GM18526 (cell line): ENCODE data around the gene MME.

Source experiments
- POLR2A ChIP-seq: IDR thresholded peaks from 3 replicates; pipeline ENCODE4 v1.6.1; 2011; ENCODE audit not compliant: insufficient read length; ENCODE audit errors: extremely low read depth

MME gene

GRCh38 chr3:155075200-155075599 lies 4.9 kb upstream of the MME start:
- no peak for TF ChIP-seq POLR2A

- TF ChIP-seq POLR2A: no peak
These were observed 3.2 kb upstream of the MME start for GRCh38 chr3:155076888-155077287.

DNA sequence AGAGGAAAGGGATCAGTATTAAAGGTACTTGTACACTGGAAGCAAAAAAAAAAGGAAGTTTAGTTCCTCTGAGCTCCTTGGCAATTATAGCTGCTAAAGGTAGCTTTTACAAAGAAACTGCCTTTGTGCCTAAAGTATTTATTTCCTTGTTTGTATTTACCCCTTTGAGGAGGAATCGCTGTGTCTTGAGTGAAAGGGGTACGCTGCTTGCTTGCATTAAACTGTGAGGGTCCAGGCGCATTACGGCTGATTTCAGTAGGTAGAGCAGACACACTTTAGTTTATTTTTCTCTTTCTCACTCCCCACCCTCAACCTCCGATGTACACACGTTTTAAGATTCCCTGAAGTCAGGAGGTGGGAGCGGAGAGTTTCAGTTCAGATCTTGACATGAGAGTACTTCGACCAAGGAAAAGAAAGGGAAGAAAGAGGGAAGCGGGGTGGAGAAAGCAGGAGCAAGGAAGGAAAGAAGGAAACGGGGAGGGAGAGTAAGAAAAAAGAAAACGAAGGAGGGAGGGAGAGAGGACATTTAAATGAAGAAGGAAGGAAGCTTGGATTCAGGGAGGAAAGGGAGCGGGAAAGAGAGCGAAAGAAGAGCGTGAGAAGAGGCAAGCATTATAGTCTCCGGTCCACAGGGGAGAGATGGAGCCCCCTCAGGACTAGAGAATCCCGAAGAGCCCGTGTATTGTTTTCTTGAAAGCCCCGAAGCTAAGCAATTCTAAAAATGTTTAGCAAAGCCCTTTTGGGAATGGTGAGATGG lies 1.2 kb upstream of the MME start:
- no peak for TF ChIP-seq POLR2A

DNA sequence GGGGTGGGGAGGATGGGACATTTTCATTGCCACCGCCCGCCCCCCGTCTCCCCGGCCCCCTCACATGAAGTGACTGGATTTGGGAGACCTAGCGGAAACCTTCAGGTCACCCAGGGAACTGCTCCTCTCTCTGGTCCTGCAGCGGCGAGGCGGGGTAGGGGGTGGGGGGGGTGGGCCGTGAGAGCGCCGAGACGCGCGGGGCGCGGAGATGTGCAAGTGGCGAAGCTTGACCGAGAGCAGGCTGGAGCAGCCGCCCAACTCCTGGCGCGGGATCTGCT lies 712 bp upstream of the MME start:
- TF ChIP-seq POLR2A: no peak

DNA sequence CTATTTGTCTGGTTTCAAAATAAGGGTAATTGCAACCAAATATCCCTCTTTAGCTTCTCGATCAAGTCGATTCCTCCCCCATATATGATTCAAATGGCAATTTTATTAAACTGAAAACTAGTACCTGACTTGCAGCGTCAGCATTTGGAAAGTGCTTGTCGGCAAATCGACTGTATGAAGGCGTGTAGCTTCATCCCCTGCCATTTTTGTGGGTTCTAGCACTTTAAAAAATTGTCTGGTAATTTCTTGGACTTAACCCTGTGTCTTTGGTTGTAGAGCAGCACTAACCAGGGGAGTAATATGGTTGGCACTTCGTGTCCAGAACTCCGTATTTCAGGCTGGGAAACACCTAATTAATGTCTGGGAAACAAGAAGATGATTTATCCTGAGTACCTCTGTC lies 573 bp downstream of the MME start:
- no peak for TF ChIP-seq POLR2A

- TF ChIP-seq POLR2A: no peak
These were observed 3.3 kb downstream of the MME start for GRCh38 chr3:155083313-155083905.

GRCh38 chr3:155084567-155084966 lies 4.4 kb downstream of the MME start:
- TF ChIP-seq POLR2A: no peak

GRCh38 chr3:155086051-155086450 lies 5.9 kb downstream of the MME start:
- TF ChIP-seq POLR2A: no peak

GRCh38 chr3:155088706-155089345 lies 8.7 kb downstream of the MME start:
- TF ChIP-seq POLR2A: no peak

- no peak for TF ChIP-seq POLR2A
These were observed 9.4 kb downstream of the MME start for GRCh38 chr3:155089495-155089894.

GRCh38 chr3:155093261-155093660 lies 13.1 kb downstream of the MME start:
- TF ChIP-seq POLR2A: no peak

DNA sequence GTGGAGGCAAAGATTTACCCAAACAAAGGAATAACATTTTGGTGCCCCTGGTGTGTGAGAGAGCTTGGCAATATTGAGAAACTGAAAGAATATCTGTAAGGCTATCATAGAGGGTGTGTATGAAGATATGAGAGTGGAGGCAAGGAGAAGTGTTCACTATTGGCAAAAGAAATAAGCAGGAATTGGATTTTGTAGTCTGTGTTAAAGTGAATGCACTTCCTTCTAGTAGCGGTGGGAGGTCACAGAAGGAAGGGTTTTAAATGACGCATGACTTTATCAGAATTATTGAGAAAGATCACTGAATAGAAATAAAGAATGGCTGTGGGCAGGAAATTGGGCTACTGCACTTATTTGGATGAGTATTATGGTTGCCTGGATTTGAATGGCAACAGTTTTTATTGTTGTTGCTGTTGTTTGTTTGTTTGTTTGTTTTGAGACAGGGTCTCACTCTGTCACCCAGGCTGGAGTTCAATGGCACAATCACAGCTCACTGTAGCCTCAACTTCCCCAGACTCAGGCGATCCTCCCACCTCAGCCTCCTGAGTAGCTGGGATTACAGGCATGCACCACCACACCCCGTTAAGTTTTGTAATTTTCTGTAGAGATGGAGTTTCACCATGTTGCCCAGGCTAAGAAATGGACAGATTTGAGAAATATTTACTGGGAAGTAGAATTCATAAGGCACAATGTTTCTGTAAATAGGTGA lies 16.3 kb downstream of the MME start:
- no peak for TF ChIP-seq POLR2A

GRCh38 chr3:155097009-155097349 lies 16.9 kb downstream of the MME start:
- TF ChIP-seq POLR2A: no peak

DNA sequence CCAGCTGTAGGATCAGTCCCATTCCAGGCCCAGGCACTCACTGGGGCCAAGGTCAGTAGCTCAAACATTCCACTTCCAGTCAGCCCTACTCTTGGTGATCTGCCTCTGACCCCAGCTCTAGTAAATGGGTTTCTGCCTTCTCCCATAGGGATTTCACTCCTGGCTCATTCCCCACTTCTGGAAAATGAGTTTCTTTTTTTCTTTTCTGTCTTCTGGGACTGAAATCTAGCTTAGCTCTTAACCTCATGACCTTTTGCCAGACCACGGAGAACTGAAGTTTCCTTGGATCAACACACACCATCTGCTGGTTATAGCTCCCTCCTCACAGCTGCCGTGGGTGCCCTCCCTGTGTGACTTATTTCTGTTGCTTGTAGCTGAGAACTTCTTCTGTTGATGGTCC lies 21.3 kb downstream of the MME start:
- TF ChIP-seq POLR2A: no peak

GRCh38 chr3:155102329-155102728 lies 22.2 kb downstream of the MME start:
- TF ChIP-seq POLR2A: no peak

GRCh38 chr3:155103686-155104085 lies 23.6 kb downstream of the MME start:
- TF ChIP-seq POLR2A: no peak
